ENCODE measurements around the gene CDC42BPB. TPM values are rescaled to one million over a fixed set of nuclear protein-coding genes. Genes with fewer than 3 reads are reported as not detected.

The CDC42BPB gene
- total and polyA plus RNA-seq, 2 of the 13 experiments (the other 11 are each of a cell fraction or from before 2014, with no cell fraction given) = 19.7 to 32.3 TPM

DNA sequence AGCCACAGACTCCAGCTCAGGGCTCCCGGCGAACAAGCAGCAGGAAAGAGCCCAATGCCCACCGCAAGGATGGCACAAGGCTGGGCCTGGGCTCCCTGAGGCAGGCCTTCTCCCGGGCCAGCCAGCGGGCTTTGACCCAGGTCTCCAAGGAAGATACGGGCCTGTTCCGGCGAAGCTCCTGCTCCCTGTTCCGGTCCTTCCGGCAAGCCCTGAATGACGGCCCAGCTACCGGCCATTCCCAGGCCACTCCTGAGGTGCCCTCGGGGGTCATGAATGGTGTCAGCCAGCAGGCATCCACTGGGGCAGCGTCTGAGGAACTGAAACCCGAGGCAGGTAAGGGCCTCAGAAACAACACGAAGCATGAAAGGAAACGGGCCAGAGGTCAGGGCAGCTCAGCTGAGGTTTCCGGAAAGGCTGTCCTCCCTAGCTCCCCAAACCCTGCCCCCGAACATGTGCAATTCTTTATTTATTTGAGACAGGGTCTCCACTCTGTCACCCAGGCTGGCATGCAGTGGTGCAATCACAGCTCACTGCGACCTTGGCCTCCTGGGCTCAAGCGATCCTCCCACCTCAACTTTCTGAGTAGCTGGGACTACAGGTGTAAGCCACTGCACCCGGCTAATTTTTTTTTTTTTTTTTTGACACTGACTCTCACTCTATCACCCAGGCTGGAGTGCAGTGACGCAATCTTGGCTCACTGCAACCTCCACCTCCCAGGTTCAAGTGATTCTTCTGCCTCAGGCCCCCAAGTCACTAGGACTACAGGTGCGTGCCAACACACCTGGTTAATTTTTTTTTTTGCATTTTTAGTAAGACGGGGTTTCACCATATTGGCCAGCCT is 43.2 kb upstream of the CDC42BPB start (continued):
- peak; percentile 76 for TF ChIP-seq ZNF331 (CRISPR knock-in tag; IDR thresholded peaks at IDR 0.05)
- no peak for TF ChIP-seq HCFC1 (IDR thresholded peaks at IDR 0.05; ENCODE audit: low read depth, low read length)
- peak; percentile 64 for TF ChIP-seq ZNF629 (CRISPR knock-in tag; conservative IDR thresholded peaks at IDR 0.05)
- peak; percentile 98 for TF ChIP-seq SAP130 (CRISPR knock-in tag; IDR thresholded peaks at IDR 0.05; ENCODE audit: low read depth)
- peak; percentile 84 for TF ChIP-seq ZFP90 (CRISPR knock-in tag; IDR thresholded peaks at IDR 0.05; ENCODE audit: borderline replicate concordance)
- TF ChIP-seq ZNF709 (CRISPR knock-in tag; IDR thresholded peaks at IDR 0.05) = no peak
- TF ChIP-seq HMGA1 (CRISPR knock-in tag; conservative IDR thresholded peaks at IDR 0.05) = no peak
- no peak for TF ChIP-seq IKZF4 (CRISPR knock-in tag; IDR thresholded peaks at IDR 0.05; ENCODE audit: borderline replicate concordance, low read depth, not compliant biosample characterization)
- TF ChIP-seq GTF2F1 (IDR thresholded peaks at IDR 0.05; ENCODE audit: low read length) = no peak
- TF ChIP-seq TAF1 (CRISPR knock-in tag; IDR thresholded peaks at IDR 0.05) = peak; percentile 71
- TF ChIP-seq MXI1 (IDR thresholded peaks at IDR 0.05; ENCODE audit: borderline replicate concordance, low read depth, low read length) = peak; percentile 69; the same call in 1 of the 3 replicates
- TF ChIP-seq HDAC1 (CRISPR knock-in tag; IDR thresholded peaks at IDR 0.05) = peak; percentile 91
- TF ChIP-seq NCOR1 (IDR thresholded peaks at IDR 0.05; ENCODE audit: borderline replicate concordance, low read length) = peak; percentile 61; the same call in 1 of the 2 replicates
- TF ChIP-seq ATF1 (CRISPR knock-in tag; IDR thresholded peaks at IDR 0.05) = no peak
- TF ChIP-seq CAMTA2 (CRISPR knock-in tag; IDR thresholded peaks at IDR 0.05; ENCODE audit: borderline replicate concordance) = no peak
- TF ChIP-seq REPIN1 (CRISPR knock-in tag; IDR thresholded peaks at IDR 0.05; ENCODE audit: borderline replicate concordance, low read depth) = no peak; the same call in 1 of the 2 replicates
- TF ChIP-seq, protein P1, sequence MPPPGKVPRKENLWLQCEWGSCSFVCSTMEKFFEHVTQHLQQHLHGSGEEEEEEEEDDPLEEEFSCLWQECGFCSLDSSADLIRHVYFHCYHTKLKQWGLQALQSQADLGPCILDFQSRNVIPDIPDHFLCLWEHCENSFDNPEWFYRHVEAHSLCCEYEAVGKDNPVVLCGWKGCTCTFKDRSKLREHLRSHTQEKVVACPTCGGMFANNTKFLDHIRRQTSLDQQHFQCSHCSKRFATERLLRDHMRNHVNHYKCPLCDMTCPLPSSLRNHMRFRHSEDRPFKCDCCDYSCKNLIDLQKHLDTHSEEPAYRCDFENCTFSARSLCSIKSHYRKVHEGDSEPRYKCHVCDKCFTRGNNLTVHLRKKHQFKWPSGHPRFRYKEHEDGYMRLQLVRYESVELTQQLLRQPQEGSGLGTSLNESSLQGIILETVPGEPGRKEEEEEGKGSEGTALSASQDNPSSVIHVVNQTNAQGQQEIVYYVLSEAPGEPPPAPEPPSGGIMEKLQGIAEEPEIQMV (CRISPR knock-in tag; IDR thresholded peaks at IDR 0.05; ENCODE audit: low read depth) = no peak; the same call in 1 of the 2 replicates
- no peak for TF ChIP-seq MATR3 (CRISPR knock-in tag; IDR thresholded peaks at IDR 0.05)
- TF ChIP-seq, protein P2, sequence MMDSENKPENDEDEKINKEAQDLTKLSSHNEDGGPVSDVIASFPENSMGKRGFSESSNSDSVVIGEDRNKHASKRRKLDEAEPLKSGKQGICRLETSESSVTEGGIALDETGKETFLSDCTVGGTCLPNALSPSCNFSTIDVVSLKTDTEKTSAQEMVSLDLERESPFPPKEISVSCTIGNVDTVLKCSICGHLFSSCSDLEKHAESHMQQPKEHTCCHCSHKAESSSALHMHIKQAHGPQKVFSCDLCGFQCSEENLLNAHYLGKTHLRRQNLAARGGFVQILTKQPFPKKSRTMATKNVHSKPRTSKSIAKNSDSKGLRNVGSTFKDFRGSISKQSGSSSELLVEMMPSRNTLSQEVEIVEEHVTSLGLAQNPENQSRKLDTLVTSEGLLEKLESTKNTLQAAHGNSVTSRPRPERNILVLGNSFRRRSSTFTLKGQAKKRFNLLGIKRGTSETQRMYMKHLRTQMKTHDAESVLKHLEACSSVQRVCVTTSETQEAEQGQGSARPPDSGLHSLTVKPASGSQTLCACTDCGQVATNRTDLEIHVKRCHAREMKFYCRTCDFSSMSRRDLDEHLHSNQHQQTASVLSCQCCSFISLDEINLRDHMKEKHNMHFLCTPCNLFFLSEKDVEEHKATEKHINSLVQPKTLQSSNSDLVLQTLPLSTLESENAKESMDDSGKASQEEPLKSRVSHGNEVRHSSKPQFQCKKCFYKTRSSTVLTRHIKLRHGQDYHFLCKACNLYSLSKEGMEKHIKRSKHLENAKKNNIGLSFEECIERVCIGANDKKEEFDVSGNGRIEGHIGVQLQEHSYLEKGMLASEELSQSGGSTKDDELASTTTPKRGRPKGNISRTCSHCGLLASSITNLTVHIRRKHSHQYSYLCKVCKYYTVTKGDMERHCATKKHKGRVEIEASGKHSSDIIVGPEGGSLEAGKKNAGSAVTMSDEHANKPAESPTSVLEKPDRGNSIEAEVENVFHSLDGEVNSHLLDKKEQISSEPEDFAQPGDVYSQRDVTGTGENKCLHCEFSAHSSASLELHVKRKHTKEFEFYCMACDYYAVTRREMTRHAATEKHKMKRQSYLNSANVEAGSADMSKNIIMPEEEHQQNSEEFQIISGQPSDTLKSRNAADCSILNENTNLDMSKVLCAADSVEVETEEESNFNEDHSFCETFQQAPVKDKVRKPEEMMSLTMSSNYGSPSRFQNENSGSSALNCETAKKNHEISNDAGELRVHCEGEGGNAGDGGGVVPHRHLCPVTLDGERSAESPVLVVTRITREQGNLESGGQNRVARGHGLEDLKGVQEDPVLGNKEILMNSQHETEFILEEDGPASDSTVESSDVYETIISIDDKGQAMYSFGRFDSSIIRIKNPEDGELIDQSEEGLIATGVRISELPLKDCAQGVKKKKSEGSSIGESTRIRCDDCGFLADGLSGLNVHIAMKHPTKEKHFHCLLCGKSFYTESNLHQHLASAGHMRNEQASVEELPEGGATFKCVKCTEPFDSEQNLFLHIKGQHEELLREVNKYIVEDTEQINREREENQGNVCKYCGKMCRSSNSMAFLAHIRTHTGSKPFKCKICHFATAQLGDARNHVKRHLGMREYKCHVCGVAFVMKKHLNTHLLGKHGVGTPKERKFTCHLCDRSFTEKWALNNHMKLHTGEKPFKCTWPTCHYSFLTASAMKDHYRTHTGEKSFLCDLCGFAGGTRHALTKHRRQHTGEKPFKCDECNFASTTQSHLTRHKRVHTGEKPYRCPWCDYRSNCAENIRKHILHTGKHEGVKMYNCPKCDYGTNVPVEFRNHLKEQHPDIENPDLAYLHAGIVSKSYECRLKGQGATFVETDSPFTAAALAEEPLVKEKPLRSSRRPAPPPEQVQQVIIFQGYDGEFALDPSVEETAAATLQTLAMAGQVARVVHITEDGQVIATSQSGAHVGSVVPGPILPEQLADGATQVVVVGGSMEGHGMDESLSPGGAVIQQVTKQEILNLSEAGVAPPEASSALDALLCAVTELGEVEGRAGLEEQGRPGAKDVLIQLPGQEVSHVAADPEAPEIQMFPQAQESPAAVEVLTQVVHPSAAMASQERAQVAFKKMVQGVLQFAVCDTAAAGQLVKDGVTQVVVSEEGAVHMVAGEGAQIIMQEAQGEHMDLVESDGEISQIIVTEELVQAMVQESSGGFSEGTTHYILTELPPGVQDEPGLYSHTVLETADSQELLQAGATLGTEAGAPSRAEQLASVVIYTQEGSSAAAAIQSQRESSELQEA (CRISPR knock-in tag; IDR thresholded peaks at IDR 0.05; ENCODE audit: not compliant biosample characterization) = no peak
- peak; percentile 87 for TF ChIP-seq KDM6A (CRISPR knock-in tag; IDR thresholded peaks at IDR 0.05; ENCODE audit: low read depth)
